Heart left ventricle (tissue), 13 donors: Measurements from ENCODE around the gene WSB1.

Source experiments
- POLR2A ChIP-seq, 2 donors: fragments of 450-650 bp; IDR thresholded peaks; one replicate each; pipeline ENCODE4 v1.6.1; 2017; ENCODE audit warnings: antibody characterized with exemption in 2 of 2, mild to moderate bottlenecking in 2 of 2, moderate library complexity in 2 of 2
- TF ChIP-seq, protein P1 (sequence below), 12 donors: fragments of 200-600 bp; sonication (generic) in 4 of 12; IDR thresholded peaks; one replicate each; pipeline versions ENCODE4 v1.5.0 to v1.8.0; 2018 to 2022; ENCODE audit warnings: antibody characterized with exemption in 12 of 12, mild to moderate bottlenecking in 5 of 12
- donor health status: ischemic (EF 13 %, LVEDD 7.1; RV severe dilation, severe dysfunction).
- donor health status: DM: no; HTN: yes; CAD: no.
- donor health status: DM: no; HTN: no; CAD: no.
- donor health status: ischemic (EF 25% LVEDD 6.9; RV normal size, moderate dysfunction).
- donor health status: ischemic (EF 25% LVEDD 5.7; RV mildly dilated, moderate dysfunction).
- donor health status: ischemic (EF 35%, LVEDD 5.7; RV mildly dilated, moderate dysfunction).
- donor health status: nonischemic (EF 11% LVEDD 7.7; RV severe dilation, severe dysfunction).
- donor health status: DM: yes; HTN: yes; CAD: no.
- donor health status: PGD.
- donor health status: ischemic (EF 29% LVEDD 5.4; RV normal size, mild dysfunction).
- donor health status: nonischemic (EF 23%, LVEDD 6.1; RV moderate dilation, normal function).

DNA sequence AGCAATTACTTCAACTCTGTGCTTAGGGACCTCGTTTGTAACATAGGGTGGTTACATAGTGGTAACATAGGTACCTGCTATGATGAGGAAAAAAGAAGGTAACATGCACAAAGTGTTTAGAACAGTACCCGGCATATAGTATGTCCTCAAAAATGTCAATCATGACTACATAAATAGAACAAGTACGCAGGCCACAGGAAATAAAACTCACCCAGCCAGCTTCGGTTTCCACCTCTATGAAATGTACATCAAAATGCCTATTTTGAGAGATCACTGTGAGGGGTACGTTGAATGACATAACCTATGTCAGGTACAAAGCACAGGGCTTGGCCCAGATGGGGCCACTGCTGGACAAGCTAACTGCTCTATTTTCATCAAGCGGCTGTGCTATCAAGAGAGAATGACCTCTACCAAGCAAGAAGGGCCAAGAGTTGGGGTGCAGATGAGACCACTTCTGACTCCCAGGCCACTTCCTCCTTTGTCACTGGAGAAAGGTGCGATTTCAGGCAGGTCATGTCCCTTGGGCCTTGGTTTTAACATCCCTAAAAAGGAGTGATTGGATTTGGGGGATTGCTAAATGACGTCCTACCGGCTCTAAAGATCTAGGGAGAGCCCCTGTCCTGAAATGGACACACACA lies 45.4 kb downstream of the WSB1 start:
- no peak for TF ChIP-seq POLR2A (IDR thresholded peaks at IDR 0.05)
- TF ChIP-seq, protein P1, sequence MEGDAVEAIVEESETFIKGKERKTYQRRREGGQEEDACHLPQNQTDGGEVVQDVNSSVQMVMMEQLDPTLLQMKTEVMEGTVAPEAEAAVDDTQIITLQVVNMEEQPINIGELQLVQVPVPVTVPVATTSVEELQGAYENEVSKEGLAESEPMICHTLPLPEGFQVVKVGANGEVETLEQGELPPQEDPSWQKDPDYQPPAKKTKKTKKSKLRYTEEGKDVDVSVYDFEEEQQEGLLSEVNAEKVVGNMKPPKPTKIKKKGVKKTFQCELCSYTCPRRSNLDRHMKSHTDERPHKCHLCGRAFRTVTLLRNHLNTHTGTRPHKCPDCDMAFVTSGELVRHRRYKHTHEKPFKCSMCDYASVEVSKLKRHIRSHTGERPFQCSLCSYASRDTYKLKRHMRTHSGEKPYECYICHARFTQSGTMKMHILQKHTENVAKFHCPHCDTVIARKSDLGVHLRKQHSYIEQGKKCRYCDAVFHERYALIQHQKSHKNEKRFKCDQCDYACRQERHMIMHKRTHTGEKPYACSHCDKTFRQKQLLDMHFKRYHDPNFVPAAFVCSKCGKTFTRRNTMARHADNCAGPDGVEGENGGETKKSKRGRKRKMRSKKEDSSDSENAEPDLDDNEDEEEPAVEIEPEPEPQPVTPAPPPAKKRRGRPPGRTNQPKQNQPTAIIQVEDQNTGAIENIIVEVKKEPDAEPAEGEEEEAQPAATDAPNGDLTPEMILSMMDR (IDR thresholded peaks at IDR 0.05) = no peak
